ENCODE results near the gene PTPN7. TPM values are rescaled to one million over a fixed set of nuclear protein-coding genes. Genes with fewer than 3 reads are reported as not detected.

The PTPN7 gene
- total and polyA plus RNA-seq, 2 of the 13 experiments (the other 11 are each of a cell fraction or from before 2014, with no cell fraction given), result not detected

GRCh38 chr1:202179828-202180750, 19.7 kb upstream of the PTPN7 start (continued):
- TF ChIP-seq ZNF605 (CRISPR knock-in tag; IDR thresholded peaks at IDR 0.05) (no peak), TRAFD1 (CRISPR knock-in tag; IDR thresholded peaks at IDR 0.05; ENCODE audit: borderline replicate concordance) (no peak), ZBED4 (CRISPR knock-in tag; IDR thresholded peaks at IDR 0.05; ENCODE audit: borderline replicate concordance) (no peak), ZNF407 (CRISPR knock-in tag; IDR thresholded peaks at IDR 0.05; ENCODE audit: not compliant biosample characterization) (no peak), ZBTB21 (CRISPR knock-in tag; IDR thresholded peaks at IDR 0.05) (no peak)
